LNCaP clone FGC (cell line): ENCODE data around the gene OLIG3.

Experiments
- DNase-seq: peaks from one replicate; pipeline ENCODE4 v3.0.0-alpha.2; 2011; ENCODE audit warnings: low read depth
- H3K4me3 ChIP-seq: 2 replicates; pipeline ENCODE4 v1.5.1; 2011; ENCODE audit warnings: mild to moderate bottlenecking, low read depth, low read length, control low read depth
- CTCF ChIP-seq: IDR thresholded peaks from 2 replicates; pipeline ENCODE4 v1.5.1; 2012; ENCODE audit warnings: mild to moderate bottlenecking; ENCODE audit not compliant: control insufficient read depth, insufficient read depth; ENCODE audit errors: extremely low read depth

Gene OLIG3

GRCh38 chr6:137514418-137514817 lies 20.2 kb upstream of the OLIG3 start:
- no peak overlapping the region for H3K4me3 ChIP-seq
- no peak for TF ChIP-seq CTCF
- DNase-seq: no peak

GRCh38 chr6:137512757-137513605 lies 18.8 kb upstream of the OLIG3 start:
- no peak for TF ChIP-seq CTCF
- no peak overlapping the region for H3K4me3 ChIP-seq
- no peak for DNase-seq

- DNase-seq: peak; percentile 11
- TF ChIP-seq CTCF: no peak
- no peak overlapping the region for H3K4me3 ChIP-seq
Observed at GRCh38 chr6:137510923-137511322, 16.7 kb upstream of the OLIG3 start.

- no peak overlapping the region for H3K4me3 ChIP-seq
- no peak for TF ChIP-seq CTCF
- no peak for DNase-seq
Observed at GRCh38 chr6:137498481-137499190, 4.4 kb upstream of the OLIG3 start.

- DNase-seq: no peak
- H3K4me3 ChIP-seq: peak overlapping the region; percentile 15; the same call in 1 of the 2 replicates
Observed at GRCh38 chr6:137497721-137498463, 3.7 kb upstream of the OLIG3 start.

More at GRCh38 chr6:137497721-137498463, 3.7 kb upstream of the OLIG3 start:
- no peak for TF ChIP-seq CTCF
